Activated naive CD8-positive, alpha-beta T cell treated with anti-CD3 and anti-CD28 coated beads, Interleukin-2, amount 10 ng/mL, durations not matched to agents 7 days and 5 days (primary cell): ENCODE measurements around the gene LRRC2. TPM values are rescaled to one million over a fixed set of nuclear protein-coding genes. Genes with fewer than 3 reads are reported as not detected.

Source experiments
- ATAC-seq: fragments of 150-1000 bp; cut with Tn5 transposase; one replicate; pipeline ENCODE4 v1.10.0; 2021; ENCODE audit warnings: low read depth, moderate library complexity
- POLR2A ChIA-PET: fragments of 350-600 bp; sonication (Branson Sonifier 250); formaldehyde crosslinking; loops from one replicate; lab custom pipeline; 2021; ENCODE audit warnings: antibody characterized with exemption; lab: Charles Lee
- DNase-seq: peaks from one replicate; pipeline ENCODE4 v3.0.0; 2021
- H3K27ac Mint-ChIP-seq: one replicate; pipeline ENCODE4 v1.8.0; 2022; ENCODE audit warnings: mild to moderate bottlenecking, mixed read lengths
- H3K27me3 Mint-ChIP-seq: one replicate; pipeline ENCODE4 v1.8.0; 2022; ENCODE audit warnings: mild to moderate bottlenecking, moderate library complexity, mixed read lengths
- H3K36me3 Mint-ChIP-seq: one replicate; pipeline ENCODE4 v1.8.0; 2021; ENCODE audit warnings: mild to moderate bottlenecking, mixed read lengths
- H3K4me1 Mint-ChIP-seq: one replicate; pipeline ENCODE4 v1.8.0; 2021; ENCODE audit warnings: mixed read lengths
- H3K4me3 Mint-ChIP-seq: one replicate; pipeline ENCODE4 v1.8.0; 2022; ENCODE audit warnings: mild to moderate bottlenecking, moderate library complexity, mixed read lengths
- H3K9me3 Mint-ChIP-seq: one replicate; pipeline ENCODE4 v1.8.0; 2021; ENCODE audit warnings: mixed read lengths
- total RNA-seq, 2 experiments: library from RNA; stranded (reverse); gene quantifications; one replicate each; pipeline ENCODE4 v1.2.3, GENCODE V29; 2021

LRRC2 gene
- total RNA-seq, 2 experiments from 2014 or later, result 0.45 to 0.75 TPM

GRCh38 chr3:46479021-46479420 lies 87.1 kb downstream of the LRRC2 start:
- no peak for DNase-seq
- Mint-ChIP-seq H3K4me1 (no peaks in the 10 kb centered on the region), H3K27ac (no peak overlapping the region), H3K36me3 (peaks cover 2% of the 10 kb centered on the region), H3K9me3 (peaks cover 8% of the 10 kb centered on the region), H3K4me3 (no peak overlapping the region), H3K27me3 (peaks cover 42% of the 10 kb centered on the region)
- ATAC-seq, result no peak
- POLR2A ChIA-PET, result no interaction called here

- Mint-ChIP-seq H3K9me3 (peaks cover 10% of the 10 kb centered on the region), H3K27me3 (peaks cover 49% of the 10 kb centered on the region), H3K4me3 (no peak overlapping the region), H3K27ac (no peak overlapping the region), H3K4me1 (no peaks in the 10 kb centered on the region), H3K36me3 (peaks cover 2% of the 10 kb centered on the region)
- POLR2A ChIA-PET, result no interaction called here
- DNase-seq (no peak), ATAC-seq (no peak)
These were observed 87.8 kb downstream of the LRRC2 start for GRCh38 chr3:46478341-46478740.

GRCh38 chr3:46477756-46478155 lies 88.3 kb downstream of the LRRC2 start:
- Mint-ChIP-seq H3K4me1 (no peaks in the 10 kb centered on the region), H3K36me3 (peaks cover 2% of the 10 kb centered on the region), H3K27me3 (peaks cover 54% of the 10 kb centered on the region), H3K4me3 (no peak overlapping the region), H3K9me3 (peaks cover 10% of the 10 kb centered on the region), H3K27ac (no peak overlapping the region)
- ATAC-seq (no peak), DNase-seq (no peak)
- POLR2A ChIA-PET, result no interaction called here

GRCh38 chr3:46477145-46477544 lies 89.0 kb downstream of the LRRC2 start:
- POLR2A ChIA-PET, result no interaction called here
- Mint-ChIP-seq H3K27me3 (peaks cover 56% of the 10 kb centered on the region), H3K9me3 (peaks cover 10% of the 10 kb centered on the region), H3K4me1 (no peaks in the 10 kb centered on the region), H3K4me3 (no peak overlapping the region), H3K36me3 (peaks cover 2% of the 10 kb centered on the region), H3K27ac (no peak overlapping the region)
- no peak for DNase-seq
- ATAC-seq, result no peak

- ATAC-seq, result no peak
- no peak for DNase-seq
- POLR2A ChIA-PET, result no interaction called here
- H3K27ac Mint-ChIP-seq, result no peak overlapping the region
- peaks cover 55% of the 10 kb centered on the region for H3K27me3 Mint-ChIP-seq
- H3K9me3 Mint-ChIP-seq, result peaks cover 10% of the 10 kb centered on the region
- no peaks in the 10 kb centered on the region for H3K4me1 Mint-ChIP-seq
- no peak overlapping the region for H3K4me3 Mint-ChIP-seq
- peaks cover 2% of the 10 kb centered on the region for H3K36me3 Mint-ChIP-seq
These were observed 93.4 kb downstream of the LRRC2 start for GRCh38 chr3:46472736-46473135.

- no peak for DNase-seq
- no peak overlapping the region for H3K4me3 Mint-ChIP-seq
- ATAC-seq, result no peak
- H3K4me1 Mint-ChIP-seq, result no peaks in the 10 kb centered on the region
- H3K9me3 Mint-ChIP-seq, result peaks cover 10% of the 10 kb centered on the region
- no peak overlapping the region for H3K27ac Mint-ChIP-seq
- peaks cover 2% of the 10 kb centered on the region for H3K36me3 Mint-ChIP-seq
- H3K27me3 Mint-ChIP-seq, result peaks cover 56% of the 10 kb centered on the region
- POLR2A ChIA-PET, result no interaction called here
These were observed 94.7 kb downstream of the LRRC2 start for GRCh38 chr3:46471371-46471914.

- Mint-ChIP-seq H3K9me3 (peaks cover 10% of the 10 kb centered on the region), H3K4me3 (no peak overlapping the region), H3K36me3 (peaks cover 2% of the 10 kb centered on the region), H3K4me1 (no peaks in the 10 kb centered on the region), H3K27ac (no peak overlapping the region), H3K27me3 (peaks cover 57% of the 10 kb centered on the region)
- POLR2A ChIA-PET, result no interaction called here
- no peak for DNase-seq
- ATAC-seq, result peak; percentile 30
These were observed 95.3 kb downstream of the LRRC2 start for GRCh38 chr3:46470831-46471230.

- H3K27ac Mint-ChIP-seq, result no peak overlapping the region
- no peak overlapping the region for H3K4me3 Mint-ChIP-seq
- ATAC-seq (no peak), DNase-seq (no peak)
- H3K4me1 Mint-ChIP-seq, result no peaks in the 10 kb centered on the region
- H3K9me3 Mint-ChIP-seq, result peaks cover 6% of the 10 kb centered on the region
- H3K27me3 Mint-ChIP-seq, result peaks cover 57% of the 10 kb centered on the region
- POLR2A ChIA-PET, result no interaction called here
- no peaks in the 10 kb centered on the region for H3K36me3 Mint-ChIP-seq
These were observed 96.3 kb downstream of the LRRC2 start for GRCh38 chr3:46469680-46470357.

GRCh38 chr3:46468753-46469600 lies 97.1 kb downstream of the LRRC2 start:
- POLR2A ChIA-PET, result no interaction called here
- H3K4me1 Mint-ChIP-seq, result no peaks in the 10 kb centered on the region
- H3K9me3 Mint-ChIP-seq, result peaks cover 2% of the 10 kb centered on the region
- ATAC-seq, result no peak
- DNase-seq, result no peak
- H3K4me3 Mint-ChIP-seq, result no peak overlapping the region
- H3K36me3 Mint-ChIP-seq, result no peaks in the 10 kb centered on the region
- no peak overlapping the region for H3K27ac Mint-ChIP-seq
- peaks cover 56% of the 10 kb centered on the region for H3K27me3 Mint-ChIP-seq

GRCh38 chr3:46467562-46467961 lies 98.5 kb downstream of the LRRC2 start:
- Mint-ChIP-seq H3K4me3 (no peak overlapping the region), H3K4me1 (peaks cover 2% of the 10 kb centered on the region), H3K27me3 (peaks cover 55% of the 10 kb centered on the region), H3K27ac (no peak overlapping the region), H3K36me3 (no peaks in the 10 kb centered on the region), H3K9me3 (no peaks in the 10 kb centered on the region)
- ATAC-seq (no peak), DNase-seq (no peak)
- POLR2A ChIA-PET, result no interaction called here

GRCh38 chr3:46466871-46467403 lies 99.2 kb downstream of the LRRC2 start:
- no peak for DNase-seq

GRCh38 chr3:46466273-46466672 lies 99.8 kb downstream of the LRRC2 start:
- Mint-ChIP-seq H3K9me3 (no peaks in the 10 kb centered on the region), H3K4me3 (no peak overlapping the region), H3K4me1 (peaks cover 2% of the 10 kb centered on the region), H3K27me3 (peaks cover 61% of the 10 kb centered on the region), H3K36me3 (no peaks in the 10 kb centered on the region), H3K27ac (no peak overlapping the region)
- DNase-seq (no peak), ATAC-seq (no peak)
- POLR2A ChIA-PET, result no interaction called here

More at GRCh38 chr3:46466871-46467403, 99.2 kb downstream of the LRRC2 start:
- H3K4me1 Mint-ChIP-seq, result peaks cover 2% of the 10 kb centered on the region
- no peaks in the 10 kb centered on the region for H3K9me3 Mint-ChIP-seq
- H3K4me3 Mint-ChIP-seq, result no peak overlapping the region
- no peak for ATAC-seq
- POLR2A ChIA-PET, result no interaction called here
- H3K27ac Mint-ChIP-seq, result no peak overlapping the region
- H3K27me3 Mint-ChIP-seq, result peaks cover 56% of the 10 kb centered on the region
- H3K36me3 Mint-ChIP-seq, result no peaks in the 10 kb centered on the region
